ENCODE results near the gene UNC13B.
"Not testable (repeated sequence)": the region's sequence is repeated elsewhere in the genome, so short reads cannot be mapped to it uniquely, and the experiment has no call there.

UNC13B gene

GRCh38 chr9:35226651-35227050, 64.8 kb downstream of the UNC13B start:
- DNase-seq (ENCODE audit: low read depth in 2 of 2): no peak

- no peak for DNase-seq (ENCODE audit: low read depth in 2 of 2)
Measured at GRCh38 chr9:35227284-35227683, 65.5 kb downstream of the UNC13B start.

GRCh38 chr9:35229066-35229778, 67.4 kb downstream of the UNC13B start:
- DNase-seq (ENCODE audit: low read depth in 2 of 2): no peak

GRCh38 chr9:35229779-35230143, 68.0 kb downstream of the UNC13B start:
- DNase-seq (ENCODE audit: low read depth in 2 of 2): no peak

GRCh38 chr9:35232867-35233544, 71.2 kb downstream of the UNC13B start:
- no peak for DNase-seq (ENCODE audit: low read depth in 2 of 2)

GRCh38 chr9:35236692-35237091, 74.9 kb downstream of the UNC13B start:
- DNase-seq (ENCODE audit: low read depth in 2 of 2): no peak

GRCh38 chr9:35237311-35237710, 75.5 kb downstream of the UNC13B start:
- DNase-seq (ENCODE audit: low read depth in 2 of 2): no peak

- not testable (repeated sequence) for DNase-seq (ENCODE audit: low read depth in 2 of 2)
Measured at GRCh38 chr9:35245945-35246344, 84.1 kb downstream of the UNC13B start.

GRCh38 chr9:35253075-35253474, 91.3 kb downstream of the UNC13B start:
- no peak for DNase-seq (ENCODE audit: low read depth in 2 of 2)

GRCh38 chr9:35254237-35254636, 92.4 kb downstream of the UNC13B start:
- no peak for DNase-seq (ENCODE audit: low read depth in 2 of 2)

- DNase-seq (ENCODE audit: low read depth in 2 of 2): no peak
Measured at GRCh38 chr9:35254984-35255857, 93.4 kb downstream of the UNC13B start.

GRCh38 chr9:35257986-35258659, 96.3 kb downstream of the UNC13B start:
- DNase-seq (ENCODE audit: low read depth in 2 of 2): no peak

- DNase-seq (ENCODE audit: low read depth in 2 of 2): peak in 1 of 2 donors; percentile 7
Measured at GRCh38 chr9:35258660-35259474, 97.1 kb downstream of the UNC13B start.

- DNase-seq (ENCODE audit: low read depth in 2 of 2): no peak
Measured at GRCh38 chr9:35260186-35260585, 98.4 kb downstream of the UNC13B start.

- DNase-seq (ENCODE audit: low read depth in 2 of 2): no peak
Measured at GRCh38 chr9:35262064-35262463, 100.3 kb downstream of the UNC13B start.

GRCh38 chr9:35267710-35268109, 105.9 kb downstream of the UNC13B start:
- DNase-seq (ENCODE audit: low read depth in 2 of 2): no peak

GRCh38 chr9:35269919-35270318, 108.1 kb downstream of the UNC13B start:
- DNase-seq (ENCODE audit: low read depth in 2 of 2): no peak

GRCh38 chr9:35271637-35272036, 109.8 kb downstream of the UNC13B start:
- DNase-seq (ENCODE audit: low read depth in 2 of 2): no peak

GRCh38 chr9:35272989-35273388, 111.2 kb downstream of the UNC13B start:
- no peak for DNase-seq (ENCODE audit: low read depth in 2 of 2)

- DNase-seq (ENCODE audit: low read depth in 2 of 2): no peak
Measured at GRCh38 chr9:35273591-35273990, 111.8 kb downstream of the UNC13B start.

GRCh38 chr9:35274993-35275392, 113.2 kb downstream of the UNC13B start:
- DNase-seq (ENCODE audit: low read depth in 2 of 2): no peak
